Left renal pelvis (tissue), 4 donors: ENCODE measurements around the gene INCA1. TPM values are rescaled to one million over a fixed set of nuclear protein-coding genes. Genes with fewer than 3 reads are reported as not detected.
A peak's percentile ranks its signal among the peaks of the same experiment; 100 is the strongest.

Experiments
- DNase-seq, 4 donors: peaks; one replicate each; pipeline ENCODE4 v3.0.0-alpha.2; 2013; ENCODE audit warnings: low read depth in 4 of 4, low spot score in 3 of 4
- polyA plus RNA-seq, 4 donors: library from polyadenylated mRNA; unstranded; fragments of 120-200 nt; gene quantifications; one replicate each; pipeline ENCODE4 v1.2.1, GENCODE V29; 2013; ENCODE audit not compliant: insufficient read length in 4 of 4

INCA1 gene
- polyA plus RNA-seq, 4 donors, result 6.9 to 9.3 (median 7.4) TPM

DNA sequence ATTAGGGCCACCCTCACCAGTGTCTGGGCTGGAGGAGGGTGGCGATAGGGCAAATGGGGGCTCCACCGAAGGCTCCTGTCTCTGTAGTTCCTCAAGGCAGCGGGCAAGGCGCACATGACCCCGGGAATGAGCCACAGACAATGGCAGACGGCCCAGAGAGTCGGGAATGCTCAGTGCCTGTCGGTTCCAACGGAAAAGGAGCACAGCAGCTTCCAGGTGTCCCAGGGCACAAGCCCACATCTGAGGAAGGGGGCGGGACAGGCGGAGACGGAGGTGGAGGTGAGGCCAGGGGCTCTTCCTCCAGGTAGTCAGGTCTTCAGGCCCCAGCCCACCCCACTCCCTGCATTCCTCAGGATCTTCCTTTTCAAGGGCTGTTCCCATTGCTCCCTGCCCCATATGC, 24.6 kb downstream of the INCA1 start:
- DNase-seq, result no peak

GRCh38 chr17:4972322-4972721, 25.0 kb downstream of the INCA1 start:
- DNase-seq, result no peak

DNA sequence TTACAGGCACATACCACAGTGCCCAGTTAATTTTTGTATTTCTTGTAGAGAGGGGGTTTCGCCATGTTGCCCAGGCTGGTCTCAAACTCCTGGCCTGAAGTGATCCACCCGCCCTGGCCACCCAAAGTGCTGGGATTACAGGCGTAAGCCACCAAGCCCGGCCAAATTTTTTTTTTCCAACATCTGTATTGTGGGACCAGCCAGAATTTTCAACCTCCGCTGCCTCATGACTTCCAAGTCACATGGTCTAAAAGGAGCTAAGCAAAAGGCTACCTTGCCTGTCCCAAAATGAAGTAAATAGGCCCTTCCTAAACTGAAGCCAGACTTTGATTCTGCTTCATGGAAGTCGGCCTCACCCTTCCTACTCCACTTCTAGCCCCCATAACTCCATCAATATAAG, 25.5 kb downstream of the INCA1 start:
- no peak for DNase-seq

GRCh38 chr17:4970273-4970672, 27.0 kb downstream of the INCA1 start:
- DNase-seq, result no peak

- DNase-seq, result no peak
These were observed 27.7 kb downstream of the INCA1 start for GRCh38 chr17:4969551-4970173.

- DNase-seq, result no peak
These were observed 28.2 kb downstream of the INCA1 start for GRCh38 chr17:4969047-4969550.

GRCh38 chr17:4968486-4969046, 28.8 kb downstream of the INCA1 start:
- DNase-seq, result no peak

DNA sequence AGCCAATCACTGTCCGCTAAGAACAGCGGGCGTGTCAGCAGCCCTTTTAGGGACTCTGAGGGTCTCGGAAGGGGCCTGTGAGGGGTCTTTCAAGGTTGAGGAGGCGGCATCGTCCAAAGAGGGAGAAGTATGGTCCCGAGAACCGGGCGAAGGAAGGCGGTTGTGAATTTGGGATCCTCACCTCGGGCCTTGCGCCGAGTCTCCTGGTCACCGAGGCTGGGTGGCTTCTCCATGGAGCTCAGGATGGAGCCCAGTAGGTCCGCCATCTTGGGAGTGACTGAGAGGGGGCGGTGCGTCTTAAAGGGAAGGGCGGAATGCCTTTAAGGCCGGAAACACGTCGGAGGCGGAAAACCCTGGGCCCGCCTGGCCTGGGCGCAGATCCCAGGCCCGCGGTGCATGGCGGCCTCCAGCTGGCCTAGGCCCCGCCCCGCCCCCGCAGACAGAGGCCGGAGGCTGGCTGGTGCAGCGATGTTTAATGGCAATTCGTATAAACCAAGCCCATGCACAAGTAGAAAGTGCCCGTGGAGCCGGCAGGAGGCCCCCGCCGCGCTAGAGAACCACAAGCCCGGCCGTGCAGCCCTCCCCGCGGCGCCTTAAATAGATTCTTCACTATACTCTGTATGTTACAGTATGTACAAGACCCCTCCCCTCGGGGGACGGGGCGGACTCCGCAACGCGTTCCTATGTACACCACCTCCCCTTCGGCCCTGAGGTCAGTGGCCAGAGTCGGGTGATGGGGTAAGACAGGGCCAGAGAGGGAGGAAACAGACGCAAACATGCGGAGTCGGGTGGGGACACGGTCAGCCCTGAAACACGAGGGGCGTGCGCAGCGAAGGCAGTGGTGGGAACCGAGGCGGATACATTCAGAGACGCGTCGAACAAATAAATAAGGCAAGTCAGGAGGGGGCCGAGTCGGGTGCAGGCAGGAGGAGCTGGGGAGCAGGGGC, 29.5 kb downstream of the INCA1 start, which contains the start of gene SPAG7:
SPAG7 (minus strand) TSS at position 279 of the 947 bp plus-strand sequence; CDS start at position 266, 13 bp downstream.
- peak; percentile 96 to 99 (median 98) for DNase-seq

DNA sequence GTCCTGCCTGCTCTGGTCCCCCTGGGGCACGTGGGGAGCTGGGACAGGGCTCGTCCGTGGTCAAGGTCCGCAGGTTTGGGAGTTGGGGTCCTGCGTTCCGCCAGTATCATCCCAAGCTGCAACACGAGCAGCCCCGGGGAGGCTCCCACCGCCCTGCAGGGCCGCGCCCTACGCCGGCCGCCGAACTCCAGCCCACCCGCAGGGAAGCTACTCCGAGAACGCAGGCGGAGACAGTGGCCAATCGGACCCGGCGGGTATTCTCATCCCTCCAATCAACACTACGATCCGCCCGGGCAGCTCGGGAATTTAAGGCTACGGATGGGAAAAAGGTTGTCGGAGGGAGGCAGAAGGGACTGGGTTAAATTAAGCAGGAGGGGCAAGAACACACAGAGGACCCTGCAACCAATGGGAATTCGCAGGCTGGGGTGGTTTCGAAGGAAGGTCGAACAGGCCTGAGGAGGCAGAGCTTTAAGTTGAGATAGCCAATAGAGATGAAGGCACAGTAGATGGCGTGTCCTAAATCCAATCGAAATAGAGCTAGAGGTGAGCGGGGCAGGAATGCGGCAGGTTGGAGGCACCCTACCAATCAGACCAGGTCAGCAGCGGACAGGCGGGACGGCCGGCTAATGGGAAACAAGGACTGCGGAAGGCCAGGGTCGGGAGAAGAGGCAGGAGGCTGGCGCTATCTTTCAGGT, 30.3 kb downstream of the INCA1 start:
- peak; percentile 98 to 99 (median 98) for DNase-seq

DNA sequence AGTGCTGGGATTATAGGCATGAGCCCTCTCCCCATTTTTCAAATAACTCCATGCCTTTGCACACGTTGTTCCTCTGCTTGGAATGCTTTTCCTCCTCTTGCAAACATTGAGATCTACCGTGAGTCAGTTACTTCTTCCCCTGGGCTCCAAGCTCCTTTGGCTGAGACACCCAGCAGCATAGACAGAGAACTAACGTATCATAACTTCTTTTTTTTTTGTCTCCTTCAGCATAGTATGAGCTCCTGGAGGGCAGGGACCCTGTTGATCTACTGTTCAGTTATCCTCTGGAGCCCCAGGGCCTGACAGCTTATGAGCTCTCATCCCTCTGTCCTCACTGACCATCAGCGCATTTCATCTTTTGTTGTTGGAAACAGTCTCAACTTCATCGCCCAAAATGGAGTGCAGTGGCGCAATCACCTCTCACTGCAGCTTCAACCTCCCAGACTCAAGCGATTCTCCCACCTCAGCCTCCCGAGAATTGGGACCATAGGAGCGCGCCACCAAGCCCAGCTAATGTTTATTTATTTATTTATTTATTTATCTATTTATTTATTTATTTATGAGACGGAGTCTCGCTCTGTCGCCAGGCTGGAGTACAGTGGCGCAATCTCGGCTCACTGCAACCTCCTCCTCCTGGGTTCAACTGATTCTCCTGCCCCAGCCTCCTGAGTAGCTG, 31.9 kb downstream of the INCA1 start:
- no peak for DNase-seq

- DNase-seq, result no peak
These were observed 36.9 kb downstream of the INCA1 start for GRCh38 chr17:4960279-4960922.

DNA sequence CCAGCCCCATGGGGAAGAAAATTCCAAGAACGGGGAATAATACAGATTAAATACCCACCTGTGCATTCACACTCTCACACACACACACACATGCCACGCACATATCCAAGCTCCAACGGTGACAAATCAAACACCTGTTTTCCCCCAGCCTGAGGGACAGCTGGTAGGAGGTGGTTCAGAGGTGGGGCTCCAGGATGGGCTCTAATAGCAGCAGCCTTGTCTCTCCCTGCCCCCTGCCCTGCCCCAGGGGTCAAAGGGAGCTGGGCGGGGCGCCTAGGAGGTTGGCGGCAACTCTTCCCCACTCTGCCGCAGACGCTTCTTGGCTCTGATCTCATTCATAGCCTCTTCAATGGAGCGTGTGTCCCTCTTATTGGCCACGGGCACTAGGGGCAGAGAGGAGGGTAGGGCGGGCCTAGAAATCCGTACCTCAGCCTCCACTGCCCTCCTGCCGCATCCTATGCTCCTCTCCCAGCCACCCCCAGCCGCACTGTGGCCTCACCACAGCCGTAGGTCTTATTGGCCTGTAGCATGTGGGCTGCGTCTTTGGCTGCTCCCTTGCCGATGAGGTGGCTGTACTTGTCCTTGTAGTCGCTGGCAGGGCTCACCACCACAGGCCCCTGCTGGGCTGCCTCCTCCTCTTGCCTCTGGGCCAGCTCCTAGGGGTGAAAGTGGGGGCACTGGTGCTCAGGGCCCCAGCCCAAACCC, 37.9 kb downstream of the INCA1 start:
- no peak for DNase-seq

DNA sequence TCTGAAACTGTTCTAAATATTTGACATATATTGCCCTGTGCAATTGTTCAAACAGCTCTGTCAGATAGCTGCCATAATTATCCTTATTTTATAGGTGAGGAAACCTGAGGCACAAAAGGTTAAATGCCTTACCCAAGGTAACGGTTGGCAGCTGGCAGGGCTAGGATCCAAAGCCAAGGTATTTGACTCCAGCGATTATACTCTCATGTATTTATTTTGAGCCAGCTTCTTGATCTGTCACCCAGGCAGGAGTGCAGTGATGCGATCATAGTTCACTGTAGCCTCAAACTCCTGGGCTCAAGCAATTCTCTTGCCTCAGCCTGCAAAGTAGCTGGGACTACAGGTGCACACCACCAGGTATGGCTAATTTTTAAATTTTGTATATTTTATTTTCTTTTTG, 39.2 kb downstream of the INCA1 start:
- no peak for DNase-seq

DNA sequence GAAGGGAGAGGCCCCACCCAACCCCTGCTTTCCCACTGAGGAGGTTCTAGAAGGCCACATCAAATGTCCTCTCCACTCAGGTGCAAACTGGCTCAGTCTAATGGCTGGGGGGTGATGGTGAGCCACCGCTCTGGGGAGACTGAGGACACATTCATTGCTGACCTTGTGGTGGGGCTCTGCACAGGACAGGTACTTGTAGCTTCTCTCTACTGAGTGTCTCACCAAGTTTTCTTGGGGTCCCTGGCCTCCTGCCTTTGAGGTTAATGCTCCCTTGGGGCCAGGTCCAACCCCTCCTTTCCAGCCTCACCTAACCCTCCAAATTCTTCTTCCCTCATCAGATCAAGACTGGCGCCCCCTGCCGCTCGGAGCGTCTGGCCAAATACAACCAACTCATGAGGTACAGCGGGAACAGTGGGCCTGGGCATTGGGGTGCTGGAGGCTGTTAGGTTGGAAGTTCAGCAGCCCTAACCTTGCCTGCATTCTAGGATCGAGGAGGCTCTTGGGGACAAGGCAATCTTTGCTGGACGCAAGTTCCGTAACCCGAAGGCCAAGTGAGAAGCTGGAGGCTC, 40.7 kb downstream of the INCA1 start:
- no peak for DNase-seq

GRCh38 chr17:4955091-4955490, 42.2 kb downstream of the INCA1 start:
- no peak for DNase-seq

DNA sequence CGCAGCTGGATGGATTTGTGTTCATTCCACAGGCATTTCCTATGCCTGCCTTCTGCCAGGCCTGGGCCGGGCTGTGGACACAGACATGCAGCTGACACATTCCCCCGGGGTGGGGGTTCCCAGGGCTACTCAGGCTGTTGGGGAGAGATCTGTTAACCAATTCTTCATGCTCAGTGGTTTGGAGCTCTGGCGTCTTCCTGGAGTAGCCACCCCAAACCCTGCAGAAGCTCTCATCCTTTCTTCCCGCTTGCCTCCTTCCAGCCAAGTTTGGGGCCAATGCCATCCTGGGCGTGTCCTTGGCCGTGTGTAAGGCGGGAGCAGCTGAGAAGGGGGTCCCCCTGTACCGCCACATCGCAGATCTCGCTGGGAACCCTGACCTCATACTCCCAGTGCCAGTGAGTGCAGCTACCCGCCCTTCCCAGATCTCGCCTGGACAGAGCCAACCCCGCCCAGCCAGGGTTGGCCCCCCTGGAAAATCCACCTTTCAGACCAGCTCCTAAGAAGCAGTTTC, 43.8 kb downstream of the INCA1 start:
- DNase-seq, result no peak

GRCh38 chr17:4951486-4951885, 45.8 kb downstream of the INCA1 start:
- no peak for DNase-seq

GRCh38 chr17:4950746-4951204, 46.5 kb downstream of the INCA1 start, which contains the start of gene ENO3:
Gene ENO3, plus strand, starts transcription at chr17:4951119. Its CDS starts 711 bp downstream, at chr17:4951830.
- DNase-seq, result no peak
